ELF-1 (cell line): Measurements from ENCODE around the gene MORF4L1.
"Not testable (repeated sequence)": the region's sequence is repeated elsewhere in the genome, so short reads cannot be mapped to it uniquely, and the experiment has no call there.

Source experiments
- DNase-seq: peaks from one replicate; pipeline ENCODE4 v3.0.0-alpha.2; 2016; ENCODE audit warnings: low read depth, low spot score

The MORF4L1 gene

DNA sequence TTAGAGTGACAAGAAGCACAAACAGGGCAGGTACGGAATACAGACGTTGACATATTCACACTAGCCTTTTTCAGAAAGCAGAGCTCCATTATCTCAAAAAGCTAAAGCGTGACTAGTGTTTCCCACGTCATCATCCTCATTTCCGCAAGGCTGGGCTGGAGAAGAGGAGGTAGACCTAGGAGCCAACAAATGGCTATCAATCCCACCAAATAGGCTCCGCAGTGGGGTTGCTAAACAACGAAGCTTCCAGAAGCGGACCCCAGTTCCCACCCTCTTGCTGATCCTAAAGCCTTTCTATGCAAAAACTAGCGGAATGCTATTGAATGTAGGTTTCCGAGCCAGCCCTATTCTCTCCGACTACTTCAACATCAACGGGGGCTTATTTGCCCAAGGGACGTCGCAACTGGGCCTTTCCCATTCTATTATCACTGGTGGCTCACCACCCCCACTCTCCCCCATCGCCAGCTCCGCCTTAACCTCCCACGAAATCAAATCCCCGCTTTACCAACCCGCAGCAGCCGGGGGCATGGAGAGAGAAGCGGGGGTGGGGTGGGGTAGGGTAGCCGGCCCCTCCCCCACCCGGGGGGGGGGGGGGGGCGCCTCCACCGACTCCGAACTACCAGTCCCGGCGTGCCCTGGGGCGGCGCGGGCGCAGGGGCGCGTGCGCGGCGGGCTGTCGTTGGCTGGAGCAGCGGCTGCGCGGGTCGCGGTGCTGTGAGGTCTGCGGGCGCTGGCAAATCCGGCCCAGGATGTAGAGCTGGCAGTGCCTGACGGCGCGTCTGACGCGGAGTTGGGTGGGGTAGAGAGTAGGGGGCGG, at the start of gene MORF4L1:
TSS of gene MORF4L1 (plus strand) at position 736 of the 817 bp plus-strand sequence. CDS start 128 bp downstream, outside the sequence.
- peak; percentile 99 for DNase-seq

GRCh38 chr15:78828920-78829319, 43.8 kb upstream of the MORF4L1 start:
- no peak for DNase-seq

DNA sequence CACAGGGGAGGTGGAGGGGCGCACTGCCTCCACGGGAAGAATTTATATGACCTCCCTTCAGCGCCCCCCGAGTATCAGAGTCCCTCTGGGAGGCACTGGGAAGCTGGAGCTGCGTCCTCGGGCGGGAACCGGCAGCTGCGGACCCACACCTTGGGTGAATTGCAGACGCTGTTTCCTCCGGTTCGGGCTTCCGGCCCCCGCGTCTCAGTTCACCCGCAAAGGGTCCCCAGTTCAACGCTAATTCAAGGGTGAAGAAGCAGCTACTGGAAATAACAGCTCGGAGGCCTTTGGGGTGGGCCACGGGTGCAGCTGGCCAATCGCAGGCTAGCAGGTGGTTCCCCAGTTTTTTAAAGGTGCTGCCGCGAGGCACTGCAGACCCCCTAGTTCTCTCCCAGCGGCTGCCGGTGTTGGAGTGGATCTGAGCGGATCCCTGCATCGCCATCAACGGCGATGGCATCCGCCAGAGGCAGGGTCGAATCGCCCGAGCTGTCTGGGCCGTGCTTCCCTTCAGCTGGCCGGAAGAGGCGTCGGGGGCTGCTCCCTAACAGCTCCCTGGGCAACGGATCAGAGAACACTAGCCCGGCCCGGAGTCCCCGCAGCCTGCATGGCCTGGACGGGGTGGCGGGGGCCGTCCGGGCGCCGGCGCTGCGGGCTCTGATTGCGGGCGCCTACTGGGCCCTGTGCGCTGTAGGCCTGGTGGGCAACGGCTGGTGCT, 42.0 kb upstream of the MORF4L1 start:
- no peak for DNase-seq

GRCh38 chr15:78831229-78832207, 41.2 kb upstream of the MORF4L1 start:
- DNase-seq = no peak

GRCh38 chr15:78836333-78836732, 36.4 kb upstream of the MORF4L1 start:
- DNase-seq = no peak

DNA sequence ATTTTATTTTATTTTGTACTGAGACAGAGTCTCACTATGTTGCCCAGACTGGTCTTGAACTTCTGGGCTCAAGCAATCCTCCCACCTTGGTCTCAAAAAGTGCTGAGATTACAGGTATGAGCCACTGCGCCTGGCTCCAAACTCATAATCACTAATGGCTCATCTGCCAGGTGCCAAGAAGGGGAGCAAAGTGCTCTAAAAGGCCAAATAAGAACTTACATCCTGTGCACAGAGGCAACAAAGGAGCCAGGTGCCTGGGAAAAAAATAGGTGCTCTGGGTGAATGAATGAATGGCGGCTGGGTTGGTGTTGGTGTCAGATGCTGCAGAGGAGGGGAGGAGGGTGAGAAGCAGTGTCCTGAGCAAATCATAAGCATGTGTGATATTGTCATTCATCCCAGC, 35.6 kb upstream of the MORF4L1 start:
- no peak for DNase-seq

GRCh38 chr15:78837543-78837942, 35.1 kb upstream of the MORF4L1 start:
- peak; percentile 9 for DNase-seq

DNA sequence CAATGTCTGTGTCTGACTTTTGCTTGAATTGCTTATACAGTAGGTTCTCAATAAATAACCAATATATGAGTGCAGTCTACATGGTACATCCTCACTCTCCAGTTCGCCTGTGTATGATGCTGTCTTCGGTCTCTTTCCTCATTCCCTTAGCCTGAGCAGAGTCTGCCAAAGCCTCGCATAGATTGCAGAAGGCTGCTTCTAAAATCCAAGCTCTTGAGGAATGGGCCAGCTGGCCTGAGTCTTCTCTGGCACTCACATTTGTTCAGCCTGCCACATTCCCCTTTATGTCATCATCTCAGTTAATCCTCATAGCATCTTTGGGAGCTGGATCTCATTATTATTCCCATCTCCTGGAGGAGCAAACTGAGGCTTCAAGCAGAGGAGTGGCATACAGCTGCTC, 34.2 kb upstream of the MORF4L1 start:
- DNase-seq = no peak

DNA sequence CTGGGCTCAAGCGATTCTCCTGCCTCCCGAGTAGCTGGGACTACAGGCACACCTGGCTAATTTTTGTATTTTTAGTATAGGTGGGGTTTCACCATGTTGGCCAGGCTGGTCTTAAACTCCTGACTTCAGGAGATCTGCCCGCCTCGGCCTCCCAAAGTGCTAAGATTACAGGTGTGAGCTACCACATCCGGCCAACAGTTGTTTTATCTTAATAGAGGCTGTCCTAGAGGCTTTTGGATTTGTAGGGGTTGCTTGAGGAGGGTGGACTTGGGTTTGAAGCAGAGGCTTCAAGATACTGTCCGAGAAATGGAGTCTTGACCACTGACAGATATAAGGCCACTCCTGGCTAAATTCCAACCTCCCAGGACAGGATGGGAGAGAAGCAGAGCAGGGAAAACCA, 33.5 kb upstream of the MORF4L1 start:
- not testable (repeated sequence) for DNase-seq

GRCh38 chr15:78840661-78841375, 31.9 kb upstream of the MORF4L1 start:
- DNase-seq = peak; percentile 10

DNA sequence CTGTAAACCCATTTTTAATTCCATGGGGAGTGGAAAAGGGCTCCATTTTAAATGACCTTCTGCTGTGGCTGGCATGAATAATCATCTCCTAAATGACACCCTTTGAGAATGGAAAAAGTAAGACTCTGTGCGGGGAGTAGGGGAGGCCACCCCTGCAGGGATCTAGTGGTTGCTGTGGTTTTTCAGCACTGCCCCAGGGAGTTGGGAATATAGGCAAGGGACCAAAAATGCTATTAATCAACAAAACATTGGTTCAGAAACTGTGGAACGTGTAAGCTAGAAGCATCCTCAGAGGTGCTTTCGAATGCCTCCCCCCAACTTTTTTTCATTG, 31.3 kb upstream of the MORF4L1 start:
- no peak for DNase-seq

DNA sequence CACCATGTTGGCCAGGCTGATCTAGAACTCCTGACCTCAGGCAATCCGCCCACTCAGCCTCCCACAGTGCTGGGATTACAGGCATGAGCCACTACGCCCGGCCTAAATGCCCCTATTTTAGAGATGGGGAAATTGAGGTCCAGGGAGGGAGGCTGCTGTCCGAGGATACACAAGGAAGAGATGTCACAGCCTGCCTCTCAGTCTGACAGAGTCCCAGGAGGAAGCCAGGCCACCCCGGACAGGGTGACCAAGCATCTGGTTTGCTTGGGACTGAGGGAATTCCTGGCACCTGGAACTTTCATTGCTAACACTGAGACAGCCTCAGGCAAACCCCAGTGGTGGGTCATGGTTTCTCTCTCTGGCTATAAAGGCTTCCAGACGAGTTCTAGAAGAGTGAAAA, 30.8 kb upstream of the MORF4L1 start:
- DNase-seq = peak; percentile 70

DNA sequence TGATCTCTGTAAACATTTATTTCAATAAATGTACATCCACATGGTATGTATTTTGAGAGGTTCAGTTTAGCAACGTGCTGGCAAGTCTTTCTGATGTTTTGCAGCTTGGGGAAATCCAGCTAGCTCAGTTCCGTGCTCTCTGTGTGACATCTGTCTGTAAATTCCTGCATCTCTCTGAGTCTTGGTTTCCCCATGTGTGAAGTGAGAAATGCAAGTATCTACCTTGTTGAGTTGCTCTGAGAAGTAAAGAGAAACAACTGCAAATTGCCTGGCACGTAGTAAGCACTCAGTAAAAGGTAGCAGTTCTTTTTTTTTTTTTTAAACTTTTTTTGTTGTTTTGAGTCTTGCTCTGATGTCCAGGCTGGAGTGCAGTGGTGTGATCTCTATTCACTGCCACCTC, 30.2 kb upstream of the MORF4L1 start:
- no peak for DNase-seq

DNA sequence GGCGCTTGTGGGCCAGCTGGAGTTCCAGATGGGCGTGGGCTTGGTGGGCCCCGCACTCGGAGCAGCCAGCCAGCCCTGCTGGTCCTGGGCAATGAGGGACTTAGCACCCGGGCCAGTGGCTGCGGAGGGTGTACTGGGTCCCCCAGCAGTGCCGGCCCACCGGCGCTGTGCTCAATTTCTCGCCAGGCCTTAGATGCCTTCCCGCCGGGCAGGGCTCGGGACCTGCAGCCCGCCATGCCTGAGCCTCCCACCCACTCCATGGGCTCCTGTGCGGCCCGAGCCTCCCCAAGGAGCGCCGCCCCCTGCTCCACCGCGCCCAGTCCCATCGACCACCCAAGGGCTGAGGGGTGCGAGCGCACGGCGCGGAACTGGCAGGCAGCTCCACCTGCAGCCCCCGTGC, 25.8 kb upstream of the MORF4L1 start:
- DNase-seq = not testable (repeated sequence)

DNA sequence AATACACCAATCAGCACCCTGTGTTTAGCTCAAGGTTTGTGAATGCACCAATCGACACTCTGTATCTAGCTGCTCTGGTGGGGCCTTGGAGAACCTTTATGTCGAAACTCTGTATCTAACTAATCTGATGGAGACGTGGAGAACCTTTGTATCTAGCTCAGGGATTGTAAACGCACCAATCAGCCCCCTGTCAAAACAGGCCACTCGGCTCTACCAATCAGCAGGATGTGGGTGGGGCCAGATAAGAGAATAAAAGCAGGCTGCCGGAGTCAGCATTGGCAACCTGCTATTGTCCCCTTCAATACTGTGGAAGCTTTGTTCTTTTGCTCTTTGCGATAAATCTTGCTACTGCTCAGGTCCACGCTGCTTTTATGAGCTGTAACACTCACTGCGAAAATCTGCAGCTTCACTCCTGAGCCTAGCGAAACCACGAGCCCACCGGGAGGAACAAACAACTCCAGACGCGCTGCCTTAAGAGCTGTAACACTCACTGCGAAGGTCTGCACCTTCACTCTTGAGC, 25.2 kb upstream of the MORF4L1 start:
- DNase-seq = not testable (repeated sequence)

DNA sequence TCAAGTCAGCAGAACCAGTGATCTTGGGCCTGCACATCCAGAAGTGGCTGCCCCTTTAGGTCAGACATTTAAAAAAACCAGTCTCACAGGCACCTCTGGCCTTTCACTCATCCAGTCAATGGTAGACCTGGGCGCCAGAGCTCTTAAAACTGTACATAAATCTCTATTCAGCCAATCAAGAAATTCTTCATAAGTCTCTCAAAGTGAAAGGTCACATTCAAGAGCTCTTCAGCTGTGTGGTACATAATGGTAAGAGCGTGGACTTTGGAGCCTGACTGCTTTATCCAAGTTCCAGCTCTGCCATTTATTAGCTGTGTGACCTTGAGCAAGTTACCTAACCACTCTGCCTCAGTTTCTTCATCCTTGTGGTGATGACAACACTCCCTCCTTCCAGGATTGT, 22.3 kb upstream of the MORF4L1 start:
- DNase-seq = no peak

DNA sequence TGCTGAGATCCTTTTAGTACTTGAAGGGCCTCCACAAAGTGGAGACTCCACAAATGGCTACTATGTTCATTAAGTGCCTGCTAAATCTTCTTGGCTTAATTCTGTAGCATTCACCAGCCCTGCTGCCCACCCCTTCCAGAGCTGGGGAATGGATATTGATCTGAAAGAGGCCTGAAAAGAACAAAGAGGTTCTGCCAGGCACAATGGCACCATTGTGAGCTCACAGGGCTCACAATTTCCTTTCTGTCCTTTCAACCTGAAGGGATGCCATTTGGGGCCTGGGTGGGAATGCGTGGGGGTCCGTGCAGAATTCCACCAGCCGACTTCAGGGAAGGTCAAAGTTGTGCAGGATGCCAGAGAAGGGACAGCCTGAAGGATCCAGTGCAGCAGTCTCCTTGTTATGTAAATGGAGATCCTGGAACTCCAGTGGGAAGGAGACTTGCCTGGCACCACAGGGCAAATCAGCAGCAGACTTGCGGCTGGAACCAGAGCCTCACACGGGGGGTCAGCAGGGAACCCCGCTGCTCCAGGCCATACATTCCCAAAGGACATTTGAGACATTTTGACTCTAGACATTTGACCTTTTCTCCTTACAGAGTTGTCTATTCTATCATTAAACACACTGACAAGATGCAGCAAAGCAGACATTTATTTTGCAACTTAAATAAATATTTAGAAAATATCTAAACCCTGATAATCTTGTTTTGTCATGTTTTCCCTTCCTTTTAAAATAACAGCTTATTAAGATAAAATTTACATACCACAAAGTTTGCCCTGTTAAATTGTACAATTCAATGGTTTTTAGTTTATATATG, 21.5 kb upstream of the MORF4L1 start:
- peak; percentile 70 for DNase-seq

DNA sequence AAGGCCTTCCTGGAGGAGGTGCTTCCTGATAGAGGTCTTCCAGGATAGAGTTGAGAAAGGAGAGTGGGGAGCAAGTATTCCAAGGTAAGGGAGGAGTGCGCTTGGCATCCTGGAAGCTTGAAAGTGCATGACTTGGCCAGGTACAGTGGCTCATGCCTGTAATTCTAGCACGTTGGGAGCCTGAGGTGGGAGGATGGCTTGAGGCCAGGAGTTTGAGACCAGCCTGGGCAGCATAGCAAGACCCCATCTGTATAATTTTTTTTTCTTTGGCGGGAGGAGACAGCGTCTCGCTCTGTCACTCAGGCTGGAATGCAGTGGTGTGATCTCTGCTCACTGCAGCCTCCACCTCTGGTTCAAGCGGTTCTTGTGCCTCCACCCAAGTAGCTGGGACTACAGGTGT, 19.2 kb upstream of the MORF4L1 start:
- no peak for DNase-seq

- no peak for DNase-seq
Observed at GRCh38 chr15:78854833-78855372, 17.8 kb upstream of the MORF4L1 start.

DNA sequence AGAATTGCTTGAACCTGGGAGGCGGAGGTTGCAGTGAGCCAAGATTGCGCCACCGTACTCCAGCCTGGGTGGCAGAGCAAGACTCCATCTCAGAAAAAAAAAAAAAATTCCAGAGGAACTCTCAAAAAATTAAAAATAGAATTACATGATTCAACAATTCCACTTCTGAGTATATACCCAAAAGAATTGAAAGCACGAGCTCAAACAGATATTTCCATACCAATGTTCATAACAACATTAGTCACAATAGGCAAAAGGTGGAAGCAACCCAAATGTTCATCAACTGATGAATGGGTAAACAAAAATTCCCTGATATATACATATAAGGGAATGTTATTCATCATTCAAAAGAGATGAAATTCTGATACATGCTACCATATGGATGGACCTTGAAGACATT, 16.9 kb upstream of the MORF4L1 start:
- DNase-seq = no peak
